Mammary epithelial cell (primary cell): ENCODE results near the gene IL6R.

Experiments used
- CTCF ChIP-seq, 2 donors: IDR thresholded peaks in 1 of 2; conservative IDR thresholded peaks in 1 of 2; 2 replicates each; pipeline ENCODE4 v1.5.1; 2011 to 2012; ENCODE audit warnings: inconsistent platforms in 2 of 2, low read length in 2 of 2, mild to moderate bottlenecking in 2 of 2, control low read depth in 1 of 2, low read depth in 1 of 2; ENCODE audit not compliant: insufficient read depth in 1 of 2; ENCODE audit errors: extremely low read depth in 1 of 2
- EZH2 ChIP-seq: IDR thresholded peaks from 2 replicates; pipeline ENCODE4 v1.6.1; 2012; ENCODE audit warnings: low read length, inconsistent platforms, borderline replicate concordance

GRCh38 chr1:154398678-154399077 lies 6.5 kb upstream of the IL6R start:
- TF ChIP-seq CTCF (conservative IDR thresholded peaks at IDR 0.05 in 1 of 2, IDR thresholded peaks at IDR 0.05 in 1 of 2; ENCODE audit: extremely low read depth in 1 of 2, insufficient read depth in 1 of 2, low read depth in 1 of 2, low read length in 2 of 2) (no peak), EZH2 (no peak)
